ENCODE data around the gene MFAP4. TPM values are rescaled to one million over a fixed set of nuclear protein-coding genes. Genes with fewer than 3 reads are reported as not detected.

Gene MFAP4
- total RNA-seq, 1 experiment from 2014 or later: 0.52 TPM

DNA sequence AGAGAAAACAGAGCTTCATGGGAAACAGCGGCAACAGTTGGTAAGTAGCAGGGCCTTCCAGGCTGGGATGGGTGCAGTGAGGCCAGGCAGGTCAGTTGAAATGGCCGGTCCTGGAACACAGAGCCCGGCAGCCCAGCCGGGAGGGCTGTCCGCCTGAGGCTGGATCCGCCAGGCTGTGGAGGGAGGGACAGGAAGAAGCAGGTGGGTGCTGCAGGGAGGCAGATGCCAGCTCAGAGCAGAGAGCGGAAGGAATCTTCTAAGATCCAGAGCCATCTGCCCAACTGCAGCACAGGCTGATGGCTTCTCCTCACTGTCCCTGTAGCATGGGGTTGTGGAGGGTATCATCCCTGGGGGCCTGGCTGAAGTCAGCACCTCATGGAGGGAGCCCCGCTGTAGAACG lies 24.6 kb upstream of the MFAP4 start (continued):
- TF ChIP-seq, protein P1, sequence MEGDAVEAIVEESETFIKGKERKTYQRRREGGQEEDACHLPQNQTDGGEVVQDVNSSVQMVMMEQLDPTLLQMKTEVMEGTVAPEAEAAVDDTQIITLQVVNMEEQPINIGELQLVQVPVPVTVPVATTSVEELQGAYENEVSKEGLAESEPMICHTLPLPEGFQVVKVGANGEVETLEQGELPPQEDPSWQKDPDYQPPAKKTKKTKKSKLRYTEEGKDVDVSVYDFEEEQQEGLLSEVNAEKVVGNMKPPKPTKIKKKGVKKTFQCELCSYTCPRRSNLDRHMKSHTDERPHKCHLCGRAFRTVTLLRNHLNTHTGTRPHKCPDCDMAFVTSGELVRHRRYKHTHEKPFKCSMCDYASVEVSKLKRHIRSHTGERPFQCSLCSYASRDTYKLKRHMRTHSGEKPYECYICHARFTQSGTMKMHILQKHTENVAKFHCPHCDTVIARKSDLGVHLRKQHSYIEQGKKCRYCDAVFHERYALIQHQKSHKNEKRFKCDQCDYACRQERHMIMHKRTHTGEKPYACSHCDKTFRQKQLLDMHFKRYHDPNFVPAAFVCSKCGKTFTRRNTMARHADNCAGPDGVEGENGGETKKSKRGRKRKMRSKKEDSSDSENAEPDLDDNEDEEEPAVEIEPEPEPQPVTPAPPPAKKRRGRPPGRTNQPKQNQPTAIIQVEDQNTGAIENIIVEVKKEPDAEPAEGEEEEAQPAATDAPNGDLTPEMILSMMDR (IDR thresholded peaks at IDR 0.05 in 2 of 3, conservative IDR thresholded peaks at IDR 0.05 in 1 of 3; ENCODE audit: borderline replicate concordance in 1 of 3, insufficient read depth in 1 of 3, low read depth in 2 of 3, low read length in 2 of 3): no peak
- TF ChIP-seq, protein P2, sequence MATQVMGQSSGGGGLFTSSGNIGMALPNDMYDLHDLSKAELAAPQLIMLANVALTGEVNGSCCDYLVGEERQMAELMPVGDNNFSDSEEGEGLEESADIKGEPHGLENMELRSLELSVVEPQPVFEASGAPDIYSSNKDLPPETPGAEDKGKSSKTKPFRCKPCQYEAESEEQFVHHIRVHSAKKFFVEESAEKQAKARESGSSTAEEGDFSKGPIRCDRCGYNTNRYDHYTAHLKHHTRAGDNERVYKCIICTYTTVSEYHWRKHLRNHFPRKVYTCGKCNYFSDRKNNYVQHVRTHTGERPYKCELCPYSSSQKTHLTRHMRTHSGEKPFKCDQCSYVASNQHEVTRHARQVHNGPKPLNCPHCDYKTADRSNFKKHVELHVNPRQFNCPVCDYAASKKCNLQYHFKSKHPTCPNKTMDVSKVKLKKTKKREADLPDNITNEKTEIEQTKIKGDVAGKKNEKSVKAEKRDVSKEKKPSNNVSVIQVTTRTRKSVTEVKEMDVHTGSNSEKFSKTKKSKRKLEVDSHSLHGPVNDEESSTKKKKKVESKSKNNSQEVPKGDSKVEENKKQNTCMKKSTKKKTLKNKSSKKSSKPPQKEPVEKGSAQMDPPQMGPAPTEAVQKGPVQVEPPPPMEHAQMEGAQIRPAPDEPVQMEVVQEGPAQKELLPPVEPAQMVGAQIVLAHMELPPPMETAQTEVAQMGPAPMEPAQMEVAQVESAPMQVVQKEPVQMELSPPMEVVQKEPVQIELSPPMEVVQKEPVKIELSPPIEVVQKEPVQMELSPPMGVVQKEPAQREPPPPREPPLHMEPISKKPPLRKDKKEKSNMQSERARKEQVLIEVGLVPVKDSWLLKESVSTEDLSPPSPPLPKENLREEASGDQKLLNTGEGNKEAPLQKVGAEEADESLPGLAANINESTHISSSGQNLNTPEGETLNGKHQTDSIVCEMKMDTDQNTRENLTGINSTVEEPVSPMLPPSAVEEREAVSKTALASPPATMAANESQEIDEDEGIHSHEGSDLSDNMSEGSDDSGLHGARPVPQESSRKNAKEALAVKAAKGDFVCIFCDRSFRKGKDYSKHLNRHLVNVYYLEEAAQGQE (IDR thresholded peaks at IDR 0.05; ENCODE audit: low read depth): no peak
- TF ChIP-seq, protein P3, sequence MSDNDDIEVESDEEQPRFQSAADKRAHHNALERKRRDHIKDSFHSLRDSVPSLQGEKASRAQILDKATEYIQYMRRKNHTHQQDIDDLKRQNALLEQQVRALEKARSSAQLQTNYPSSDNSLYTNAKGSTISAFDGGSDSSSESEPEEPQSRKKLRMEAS (IDR thresholded peaks at IDR 0.05): no peak
- TF ChIP-seq POLR2A (IDR thresholded peaks at IDR 0.05; ENCODE audit: borderline replicate concordance, extremely low read depth, insufficient read depth, insufficient read length): no peak
- no peak for TF ChIP-seq TCF7L2 (IDR thresholded peaks at IDR 0.05; ENCODE audit: borderline replicate concordance, extremely low read depth, insufficient read depth, insufficient read length)

DNA sequence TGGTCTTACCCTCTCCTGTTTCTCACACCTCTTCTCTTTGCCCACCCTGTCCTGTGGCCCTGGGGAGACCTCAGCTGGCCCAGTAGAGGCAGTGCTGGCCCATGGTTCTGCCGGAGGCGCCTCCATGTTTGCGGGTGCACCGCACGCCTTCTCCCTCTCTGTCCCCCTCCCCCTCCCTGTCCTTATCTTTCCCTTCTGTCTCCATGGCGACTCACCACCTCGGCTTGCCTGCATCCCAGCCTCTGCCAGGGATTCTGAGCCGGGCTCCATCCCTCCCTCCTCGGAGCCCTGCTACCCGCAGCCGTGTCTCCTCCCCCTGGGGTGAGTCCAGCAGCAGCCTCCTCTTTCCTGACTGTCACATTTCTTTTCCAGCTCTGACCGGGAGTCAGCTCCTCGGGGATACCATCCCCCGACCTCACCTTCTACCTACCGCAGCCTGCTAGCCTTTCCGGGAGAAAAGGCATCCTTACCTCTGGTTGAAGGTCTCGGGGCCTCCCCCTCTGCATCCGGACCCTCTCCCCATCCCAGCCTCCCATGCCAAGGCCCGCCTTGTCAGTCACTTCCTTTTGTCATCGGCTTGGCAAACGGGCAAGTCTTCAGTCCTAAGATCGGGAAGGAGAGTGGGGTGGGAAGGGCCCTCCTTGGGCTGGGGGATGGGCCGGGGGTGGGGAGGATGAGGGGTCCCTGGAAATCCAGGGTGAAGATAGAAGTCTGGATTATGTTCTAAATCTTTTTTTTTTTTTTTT lies 24.1 kb upstream of the MFAP4 start, which contains the start of gene RNF112:
Gene RNF112 (plus strand): TSS at position 358 of the 746 bp plus-strand sequence. CDS start 177 bp downstream, at position 535.
- CTCF ChIA-PET: no interaction called here
- ATAC-seq (no peak), DNase-seq (ENCODE audit: low read depth, low spot score) (no peak)

More for the DNA sequence above, 24.1 kb upstream of the MFAP4 start, which contains the start of gene RNF112:
- TF ChIP-seq EZH2 (IDR thresholded peaks at IDR 0.05) (no peak), ELF1 (IDR thresholded peaks at IDR 0.05; ENCODE audit: borderline replicate concordance, low read depth) (no peak), YY1 (IDR thresholded peaks at IDR 0.05; ENCODE audit: extremely low read depth, insufficient replicate concordance, low read depth, low read length) (no peak), JUND (IDR thresholded peaks at IDR 0.05) (no peak), SP1 (IDR thresholded peaks at IDR 0.05; ENCODE audit: low read depth) (no peak), FOSL1 (IDR thresholded peaks at IDR 0.05; ENCODE audit: low read depth) (no peak), RAD21 (IDR thresholded peaks at IDR 0.05; ENCODE audit: low read depth) (no peak), TCF7L2 (IDR thresholded peaks at IDR 0.05; ENCODE audit: borderline replicate concordance, extremely low read depth, insufficient read depth, insufficient read length) (no peak), SIN3A (IDR thresholded peaks at IDR 0.05; ENCODE audit: low read depth) (no peak), CBX3 (IDR thresholded peaks at IDR 0.05; ENCODE audit: low read depth) (no peak)
- TF ChIP-seq, protein P4, sequence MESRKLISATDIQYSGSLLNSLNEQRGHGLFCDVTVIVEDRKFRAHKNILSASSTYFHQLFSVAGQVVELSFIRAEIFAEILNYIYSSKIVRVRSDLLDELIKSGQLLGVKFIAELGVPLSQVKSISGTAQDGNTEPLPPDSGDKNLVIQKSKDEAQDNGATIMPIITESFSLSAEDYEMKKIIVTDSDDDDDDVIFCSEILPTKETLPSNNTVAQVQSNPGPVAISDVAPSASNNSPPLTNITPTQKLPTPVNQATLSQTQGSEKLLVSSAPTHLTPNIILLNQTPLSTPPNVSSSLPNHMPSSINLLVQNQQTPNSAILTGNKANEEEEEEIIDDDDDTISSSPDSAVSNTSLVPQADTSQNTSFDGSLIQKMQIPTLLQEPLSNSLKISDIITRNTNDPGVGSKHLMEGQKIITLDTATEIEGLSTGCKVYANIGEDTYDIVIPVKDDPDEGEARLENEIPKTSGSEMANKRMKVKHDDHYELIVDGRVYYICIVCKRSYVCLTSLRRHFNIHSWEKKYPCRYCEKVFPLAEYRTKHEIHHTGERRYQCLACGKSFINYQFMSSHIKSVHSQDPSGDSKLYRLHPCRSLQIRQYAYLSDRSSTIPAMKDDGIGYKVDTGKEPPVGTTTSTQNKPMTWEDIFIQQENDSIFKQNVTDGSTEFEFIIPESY (IDR thresholded peaks at IDR 0.05; ENCODE audit: extremely low read depth, insufficient replicate concordance, low read length): no peak
- BruUV-seq (replicated peaks): no TSS peak
- Histone ChIP-seq H3K9me3 (ENCODE audit: control insufficient read depth in 1 of 2, insufficient read depth in 1 of 2, low read depth in 1 of 2, low read length in 2 of 2) (no peaks in the 10 kb centered on the region), H4K20me1 (ENCODE audit: insufficient read depth) (no peaks in the 10 kb centered on the region), H3K79me2 (ENCODE audit: insufficient read depth, low read length) (no peaks in the 10 kb centered on the region), H3K27ac (ENCODE audit: low read depth, low read length) (no peak within 1 kb of the TSS), H3K27me3 (ENCODE audit: insufficient read depth, low read length) (no peaks in the 10 kb centered on the region), H2AFZ (ENCODE audit: low read depth, low read length, poor library complexity, severe bottlenecking) (no peak within 1 kb of the TSS), H3K36me3 (ENCODE audit: control insufficient read depth in 1 of 2, insufficient read depth in 2 of 2, low read length in 2 of 2) (no peaks in the 10 kb centered on the region), H3K9ac (ENCODE audit: low read length) (no peak within 1 kb of the TSS), H3K4me1 (ENCODE audit: control insufficient read depth in 1 of 2, insufficient read depth in 2 of 2, low read length in 2 of 2) (peaks cover 9 to 16% of the 10 kb centered on the region in 2 experiments; a peak in 3 of 4 replicates), H3K9me2 (ENCODE audit: insufficient read depth) (no peaks in the 10 kb centered on the region), H3K4me3 (replicated peaks in 1 of 2; ENCODE audit: low read depth in 1 of 2, low read length in 2 of 2) (no peak within 1 kb of the TSS), H3K4me2 (ENCODE audit: low read length) (peak within 1 kb of the TSS; percentile 64; the same call in 1 of the 2 replicates)
- POLR2A ChIA-PET: no interaction called here
- RAD21 ChIA-PET (ENCODE audit: low non-redundant PET in 1 of 2, low total read pairs in 2 of 2, uncharacterized antibody in 2 of 2, unreplicated experiment in 2 of 2): no interaction called here
- intact Hi-C loops (cut with micrococcal nuclease): no loop called here
